Smooth muscle cell of the coronary artery (primary cell): Measurements from ENCODE around the gene OR4A47. TPM values are rescaled to one million over a fixed set of nuclear protein-coding genes. Genes with fewer than 3 reads are reported as not detected.

ENCODE experiments used
- total RNA-seq: library from RNA; depleted of rRNA; stranded (reverse); fragments of >200 nt; gene quantifications from 2 replicates; pipeline ENCODE4 v1.2.3, GENCODE V29; 2014; ENCODE audit warnings: low replicate concordance

The OR4A47 gene, protein sequence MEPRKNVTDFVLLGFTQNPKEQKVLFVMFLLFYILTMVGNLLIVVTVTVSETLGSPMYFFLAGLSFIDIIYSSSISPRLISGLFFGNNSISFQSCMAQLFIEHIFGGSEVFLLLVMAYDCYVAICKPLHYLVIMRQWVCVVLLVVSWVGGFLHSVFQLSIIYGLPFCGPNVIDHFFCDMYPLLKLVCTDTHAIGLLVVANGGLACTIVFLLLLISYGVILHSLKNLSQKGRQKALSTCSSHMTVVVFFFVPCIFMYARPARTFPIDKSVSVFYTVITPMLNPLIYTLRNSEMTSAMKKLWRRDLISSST
- not detected in 2 replicates for total RNA-seq

DNA sequence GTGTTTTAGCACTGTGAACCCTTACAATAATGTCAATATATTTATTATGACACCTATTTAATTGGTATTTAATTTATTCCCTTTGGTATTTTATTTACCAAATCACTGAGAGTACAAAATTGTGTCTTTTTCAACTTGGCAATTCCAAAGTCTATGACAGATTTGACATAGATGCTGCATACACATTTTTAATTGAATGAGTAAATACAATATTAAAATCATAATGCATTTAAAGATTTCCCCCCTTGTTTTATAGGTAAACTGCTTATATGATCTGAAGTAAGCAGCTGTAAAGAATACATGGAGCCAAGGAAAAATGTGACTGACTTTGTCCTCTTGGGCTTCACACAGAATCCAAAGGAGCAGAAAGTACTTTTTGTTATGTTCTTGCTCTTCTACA lies at the start of gene OR4A47:
TSS of gene OR4A47 (plus strand) at position 301 of the 400 bp plus-strand sequence. CDS start at position 301, 0 bp downstream.

Other genes with a start within 250 kb of the OR4A47 start
- not detected in 2 replicates for gene OR4X2, start 243.7 kb upstream of the OR4A47 start, total RNA-seq
- not detected in 2 replicates for gene OR4X1, start 224.9 kb upstream of the OR4A47 start, total RNA-seq
- not detected in 2 replicates for gene OR4S1, start 182.6 kb upstream of the OR4A47 start, total RNA-seq
- gene OR4C3, start 163.9 kb upstream of the OR4A47 start, total RNA-seq = not detected in 2 replicates
- gene OR4C5, start 122.3 kb upstream of the OR4A47 start, total RNA-seq = not detected in 2 replicates